ENCODE results near the gene FBXO15.

FBXO15 gene

GRCh38 chr18:74153377-74153776 is 5.7 kb upstream of the FBXO15 start:
- no peak for DNase-seq (ENCODE audit: low spot score)

- no peak for DNase-seq (ENCODE audit: low spot score)
Observed at GRCh38 chr18:74152857-74153256, 5.2 kb upstream of the FBXO15 start.

GRCh38 chr18:74152270-74152669 is 4.6 kb upstream of the FBXO15 start:
- no peak for DNase-seq (ENCODE audit: low spot score)

DNA sequence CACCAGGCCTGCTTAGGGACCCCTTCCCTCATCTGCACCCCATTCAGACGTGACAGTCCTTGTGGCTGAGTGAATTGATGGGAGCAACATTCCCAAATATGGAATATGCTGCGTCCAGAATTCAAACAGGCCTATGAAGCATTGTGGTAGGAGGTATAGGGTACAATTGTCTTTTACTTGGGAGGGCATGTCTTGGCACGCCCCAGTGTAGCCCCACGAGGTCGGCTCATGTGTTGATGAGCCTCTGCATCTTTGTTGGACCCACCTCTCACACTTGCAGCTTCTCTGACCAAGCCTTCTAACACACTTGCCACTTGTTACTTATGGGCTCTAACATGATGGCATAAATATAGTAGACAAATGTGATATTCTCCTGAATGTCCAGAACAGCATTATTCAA is 2.2 kb upstream of the FBXO15 start:
- DNase-seq (ENCODE audit: low spot score), result no peak

- DNase-seq (ENCODE audit: low spot score), result no peak
Observed at GRCh38 chr18:74148543-74149070, 973 bp upstream of the FBXO15 start.

- DNase-seq (ENCODE audit: low spot score), result no peak
Observed at GRCh38 chr18:74147491-74147778, 199 bp downstream of the FBXO15 start.

DNA sequence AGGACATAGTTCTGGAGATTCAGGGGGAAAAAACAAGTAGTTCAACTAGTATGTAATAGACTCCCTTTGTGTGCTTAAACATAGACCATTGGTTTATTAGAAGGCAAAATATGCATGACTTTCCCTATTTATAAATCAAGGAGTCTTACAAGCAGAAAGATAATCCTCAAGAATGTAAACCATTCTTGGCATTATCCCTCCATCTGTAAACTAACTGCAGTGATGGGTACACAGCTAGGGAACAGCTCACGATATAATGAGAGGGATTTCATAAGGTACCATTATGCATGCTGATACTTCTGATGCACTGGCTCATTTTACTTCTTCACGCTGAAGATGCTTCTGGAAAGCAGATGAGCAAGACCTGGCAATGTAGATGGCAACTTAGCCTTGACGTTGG is 878 bp downstream of the FBXO15 start:
- no peak for DNase-seq (ENCODE audit: low spot score)

GRCh38 chr18:74142252-74142651 is 5.4 kb downstream of the FBXO15 start:
- no peak for DNase-seq (ENCODE audit: low spot score)

- DNase-seq (ENCODE audit: low spot score), result no peak
Observed at GRCh38 chr18:74141667-74142066, 6.0 kb downstream of the FBXO15 start.

DNA sequence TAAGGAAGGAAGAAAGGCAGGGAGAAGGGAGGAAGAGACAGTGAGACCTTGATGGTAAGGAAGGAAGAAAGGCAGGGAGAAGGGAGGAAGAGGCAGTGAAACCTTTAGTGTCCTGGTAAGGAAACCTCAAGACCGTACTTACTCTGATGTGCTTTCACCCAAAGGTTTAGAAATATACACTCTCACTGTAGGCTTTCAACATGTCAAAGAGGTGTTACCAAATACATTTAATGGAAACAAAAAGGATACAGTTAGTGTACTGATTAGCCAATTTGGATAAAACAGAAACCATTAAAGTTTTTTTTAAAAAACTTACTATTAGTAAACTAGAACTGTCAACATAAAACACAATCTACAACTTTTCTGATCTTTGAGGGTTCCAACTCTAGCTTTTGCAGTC is 7.1 kb downstream of the FBXO15 start:
- no peak for DNase-seq (ENCODE audit: low spot score)

DNA sequence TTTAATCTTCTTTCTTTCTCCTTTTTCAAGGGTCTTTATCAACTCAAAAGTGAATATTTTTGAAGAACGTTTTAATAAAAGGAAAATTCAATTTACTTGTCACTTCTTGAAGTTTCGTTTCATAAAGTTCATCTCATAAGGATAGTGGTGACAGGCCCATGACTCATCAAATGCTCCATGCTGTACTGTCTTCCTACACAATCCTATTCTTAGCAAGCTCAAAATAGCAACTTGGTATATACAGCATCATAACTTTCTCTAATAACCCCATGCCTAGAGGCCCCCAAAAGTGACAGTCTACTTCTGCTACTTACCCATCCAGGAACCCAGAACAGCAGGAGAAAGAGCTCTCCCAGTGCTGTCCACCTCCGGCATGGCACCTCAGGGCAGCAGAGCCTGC is 7.7 kb downstream of the FBXO15 start:
- DNase-seq (ENCODE audit: low spot score), result no peak

- no peak for DNase-seq (ENCODE audit: low spot score)
Observed at GRCh38 chr18:74139411-74139810, 8.2 kb downstream of the FBXO15 start.

DNA sequence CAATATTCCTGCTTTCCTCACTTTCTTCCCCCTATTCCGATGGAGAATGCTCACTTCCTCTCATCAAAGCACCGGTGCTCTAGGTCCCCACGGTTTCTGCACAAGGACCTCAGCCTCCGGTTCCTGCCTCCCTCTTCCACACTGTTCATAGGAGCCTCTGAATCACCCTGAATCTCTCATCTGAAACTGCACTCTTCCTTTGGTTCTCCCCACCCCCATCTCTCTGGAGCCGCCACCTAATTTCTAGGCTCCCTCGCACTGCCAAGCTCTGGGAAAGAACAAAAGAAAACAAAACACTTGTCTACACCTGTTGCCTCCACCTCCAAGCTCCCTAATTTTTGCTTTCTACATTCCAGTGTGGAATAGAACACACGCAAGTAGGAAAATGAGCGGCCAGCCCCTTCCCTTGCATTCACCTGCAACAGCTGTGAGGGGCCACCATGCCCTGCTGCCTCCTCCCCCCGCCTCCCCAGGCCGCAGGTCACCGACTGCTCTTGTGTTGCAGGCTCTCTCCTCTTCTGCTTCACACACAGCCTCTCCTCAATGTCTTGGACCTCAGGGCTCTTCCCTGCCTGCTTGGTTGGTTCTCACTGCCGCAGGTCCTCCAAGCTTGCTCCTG is 9.6 kb downstream of the FBXO15 start:
- no peak for DNase-seq (ENCODE audit: low spot score)

GRCh38 chr18:74132201-74132600 is 15.4 kb downstream of the FBXO15 start:
- no peak for DNase-seq (ENCODE audit: low spot score)

DNA sequence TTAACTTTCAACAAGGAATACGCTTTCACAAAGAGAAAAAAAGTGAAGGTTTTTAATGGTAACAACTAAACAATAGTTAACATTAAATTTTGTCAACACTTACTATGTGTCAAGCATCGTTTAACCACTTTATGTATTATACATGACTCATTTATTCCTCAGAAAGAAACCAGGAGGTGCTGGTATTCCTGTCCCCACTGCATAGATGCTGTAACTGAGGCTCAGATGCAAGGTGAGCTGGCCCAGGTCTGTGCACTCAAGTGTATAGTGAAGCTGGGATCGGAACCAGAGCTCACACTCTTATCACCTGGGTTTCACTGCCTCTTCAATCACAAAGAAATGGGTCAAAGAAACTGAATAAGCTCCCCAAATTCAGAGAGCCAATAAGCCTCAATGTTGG is 16.5 kb downstream of the FBXO15 start:
- no peak for DNase-seq (ENCODE audit: low spot score)

DNA sequence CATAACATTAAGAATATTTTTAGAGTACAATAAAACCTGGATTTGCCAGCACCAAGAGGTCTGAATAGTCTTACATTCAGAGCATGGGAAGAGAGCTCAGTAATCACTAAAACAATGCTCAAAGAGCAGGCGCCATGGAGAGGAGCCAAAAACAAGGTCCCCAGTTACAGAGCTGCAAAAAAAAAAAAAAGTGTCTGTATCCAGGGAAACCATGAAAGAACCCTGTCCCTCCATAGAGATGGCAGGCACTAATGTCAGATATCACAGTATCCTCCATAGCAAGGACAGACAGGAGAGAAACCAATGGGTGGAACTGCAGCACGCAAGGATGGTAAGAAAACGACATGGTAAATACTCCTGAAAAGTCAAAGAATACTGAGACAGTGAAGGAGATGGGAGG is 19.5 kb downstream of the FBXO15 start:
- no peak for DNase-seq (ENCODE audit: low spot score)

DNA sequence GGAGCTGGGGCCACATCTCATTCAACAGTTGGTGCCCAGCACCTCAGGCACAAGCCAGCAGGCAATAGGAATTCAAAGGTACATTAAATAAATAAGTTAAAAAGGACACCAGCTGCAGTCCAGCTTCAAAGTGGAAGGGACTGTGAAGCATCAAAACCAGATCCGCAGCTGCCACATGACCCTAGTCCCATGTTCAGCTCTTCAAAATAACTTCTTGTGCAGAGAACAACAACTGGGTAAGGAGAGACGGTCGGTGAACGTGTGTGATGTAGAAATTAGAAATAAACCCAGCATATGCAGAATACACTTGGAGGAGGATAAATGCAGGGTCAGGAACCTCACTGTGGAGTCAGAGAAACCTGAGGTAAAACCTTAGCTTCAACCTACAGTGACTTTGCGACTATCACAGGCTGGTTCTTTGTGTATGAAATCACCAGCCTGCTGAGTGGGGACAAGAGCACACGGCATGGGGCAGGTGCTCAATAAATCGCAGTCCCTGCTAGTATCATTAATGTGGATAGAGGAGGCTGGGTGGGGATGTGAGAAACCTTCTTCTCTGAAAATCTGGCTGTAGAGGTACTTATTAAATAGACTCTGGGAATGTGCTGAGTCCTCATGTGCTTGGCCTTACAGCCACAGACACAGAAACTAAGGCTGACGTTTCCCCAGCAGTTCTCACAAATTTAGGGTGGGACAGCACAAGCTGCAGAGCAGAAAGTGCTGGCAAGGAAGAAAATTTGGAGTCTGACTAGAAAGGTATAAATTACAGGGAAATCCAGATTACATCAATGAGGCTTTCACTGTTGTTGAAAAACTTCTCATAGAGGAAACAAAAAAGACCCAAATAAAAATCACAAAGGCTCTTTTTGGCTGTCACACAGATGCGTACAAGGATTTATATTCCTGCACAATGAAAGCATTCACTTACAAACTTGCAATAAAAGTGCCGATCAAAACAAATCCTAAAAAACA is 20.7 kb downstream of the FBXO15 start:
- DNase-seq (ENCODE audit: low spot score), result no peak

DNA sequence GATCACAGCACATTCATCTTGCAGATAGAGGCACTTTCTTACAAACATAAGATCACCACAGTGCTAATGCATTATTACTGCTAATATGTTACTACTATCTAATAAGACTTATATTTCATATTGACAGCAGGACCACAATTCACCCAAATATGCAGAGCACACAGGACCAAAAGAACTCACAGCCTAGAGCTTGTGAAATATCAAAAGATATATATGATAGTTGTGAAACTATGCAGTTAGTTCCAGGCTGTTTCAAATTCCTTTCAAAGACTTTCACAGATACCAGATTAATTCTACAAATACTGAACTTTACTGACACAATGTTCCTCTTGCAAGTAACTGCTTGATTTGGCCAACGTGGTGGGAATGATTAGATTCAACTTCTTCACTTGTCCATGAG is 23.0 kb downstream of the FBXO15 start:
- DNase-seq (ENCODE audit: low spot score), result no peak

DNA sequence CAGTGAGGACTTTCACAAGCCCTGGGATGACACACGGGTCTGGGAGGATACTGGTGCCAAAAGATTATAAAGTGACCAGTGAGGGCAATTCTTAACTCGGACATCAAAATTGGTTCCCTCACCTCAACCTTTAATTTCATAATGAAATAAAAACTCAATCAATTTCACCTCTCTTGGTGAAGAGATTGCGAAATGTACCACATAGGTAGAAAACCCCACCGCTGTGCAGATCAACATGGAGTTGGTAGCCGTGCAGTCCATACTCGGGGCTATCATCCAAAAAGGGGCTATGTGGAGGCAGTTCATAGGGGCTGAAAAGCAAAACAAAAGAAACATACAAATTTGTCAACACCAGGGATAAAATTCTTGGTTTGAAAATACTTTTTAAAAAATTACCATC is 24.4 kb downstream of the FBXO15 start:
- no peak for DNase-seq (ENCODE audit: low spot score)

- DNase-seq (ENCODE audit: low spot score), result peak; percentile 2
Observed at GRCh38 chr18:74116633-74117554, 30.7 kb downstream of the FBXO15 start.

- no peak for DNase-seq (ENCODE audit: low spot score)
Observed at GRCh38 chr18:74115046-74115445, 32.6 kb downstream of the FBXO15 start.

DNA sequence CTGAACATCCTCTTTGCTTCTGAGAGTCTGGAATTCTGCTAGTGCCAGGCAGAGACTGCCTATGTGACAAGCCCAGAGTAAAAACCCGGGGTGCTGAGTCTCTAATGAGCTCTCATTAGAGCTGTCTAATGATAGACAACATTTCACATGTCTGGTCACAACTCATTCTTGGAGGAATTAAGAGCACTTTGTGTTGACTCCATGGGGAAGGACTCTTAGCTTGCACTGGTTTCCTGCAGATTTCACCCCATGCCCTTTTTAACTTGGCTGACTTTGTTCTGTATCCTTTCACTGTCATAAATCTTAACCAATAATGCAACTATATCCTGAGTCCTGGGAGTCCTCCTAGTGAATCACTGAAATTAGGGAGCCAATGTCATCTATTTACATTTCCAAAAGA is 33.5 kb downstream of the FBXO15 start:
- DNase-seq (ENCODE audit: low spot score), result no peak

Data from LoVo (cell line).